ENCODE results near the gene GPR31. TPM values are rescaled to one million over a fixed set of nuclear protein-coding genes. Genes with fewer than 3 reads are reported as not detected.
"Not testable (repeated sequence)": the region's sequence is repeated elsewhere in the genome, so short reads cannot be mapped to it uniquely, and the experiment has no call there.

The GPR31 gene, protein sequence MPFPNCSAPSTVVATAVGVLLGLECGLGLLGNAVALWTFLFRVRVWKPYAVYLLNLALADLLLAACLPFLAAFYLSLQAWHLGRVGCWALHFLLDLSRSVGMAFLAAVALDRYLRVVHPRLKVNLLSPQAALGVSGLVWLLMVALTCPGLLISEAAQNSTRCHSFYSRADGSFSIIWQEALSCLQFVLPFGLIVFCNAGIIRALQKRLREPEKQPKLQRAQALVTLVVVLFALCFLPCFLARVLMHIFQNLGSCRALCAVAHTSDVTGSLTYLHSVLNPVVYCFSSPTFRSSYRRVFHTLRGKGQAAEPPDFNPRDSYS
- not detected for total RNA-seq
- under 1 TPM in 1 of 3 donors, not detected in 2; 0.28 TPM for polyA plus RNA-seq

- H3K36me3 ChIP-seq, result no peaks in the 10 kb centered on the region
- intact Hi-C loops (cut with DNase I), result no loop called here
- DNase-seq, result no peak
- H3K4me3 ChIP-seq, result no peak within 1 kb of the TSS
- 62 to 84% methylated on average over 4 of the region's 4 CpGs for WGBS, 2 donors
- TF ChIP-seq POLR2A (IDR thresholded peaks at IDR 0.05), result no peak
- no peak for TF ChIP-seq POLR2AphosphoS5 (IDR thresholded peaks at IDR 0.05)
- no peak for TF ChIP-seq EP300 (IDR thresholded peaks at IDR 0.05)
- TF ChIP-seq, protein P1, sequence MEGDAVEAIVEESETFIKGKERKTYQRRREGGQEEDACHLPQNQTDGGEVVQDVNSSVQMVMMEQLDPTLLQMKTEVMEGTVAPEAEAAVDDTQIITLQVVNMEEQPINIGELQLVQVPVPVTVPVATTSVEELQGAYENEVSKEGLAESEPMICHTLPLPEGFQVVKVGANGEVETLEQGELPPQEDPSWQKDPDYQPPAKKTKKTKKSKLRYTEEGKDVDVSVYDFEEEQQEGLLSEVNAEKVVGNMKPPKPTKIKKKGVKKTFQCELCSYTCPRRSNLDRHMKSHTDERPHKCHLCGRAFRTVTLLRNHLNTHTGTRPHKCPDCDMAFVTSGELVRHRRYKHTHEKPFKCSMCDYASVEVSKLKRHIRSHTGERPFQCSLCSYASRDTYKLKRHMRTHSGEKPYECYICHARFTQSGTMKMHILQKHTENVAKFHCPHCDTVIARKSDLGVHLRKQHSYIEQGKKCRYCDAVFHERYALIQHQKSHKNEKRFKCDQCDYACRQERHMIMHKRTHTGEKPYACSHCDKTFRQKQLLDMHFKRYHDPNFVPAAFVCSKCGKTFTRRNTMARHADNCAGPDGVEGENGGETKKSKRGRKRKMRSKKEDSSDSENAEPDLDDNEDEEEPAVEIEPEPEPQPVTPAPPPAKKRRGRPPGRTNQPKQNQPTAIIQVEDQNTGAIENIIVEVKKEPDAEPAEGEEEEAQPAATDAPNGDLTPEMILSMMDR (IDR thresholded peaks at IDR 0.05), result no peak
- no peak within 1 kb of the TSS for H3K27ac ChIP-seq
- no peaks in the 10 kb centered on the region for H3K9me3 ChIP-seq
- H3K27me3 ChIP-seq, result no peaks in the 10 kb centered on the region
- H3K4me1 ChIP-seq, result no peaks in the 10 kb centered on the region
Measured at GRCh38 chr6:167157863-167158262, at the start of gene GPR31. Gene GPR31, minus strand, starts transcription at chr6:167157980. Its CDS starts 149 bp downstream, at chr6:167157831.

DNA sequence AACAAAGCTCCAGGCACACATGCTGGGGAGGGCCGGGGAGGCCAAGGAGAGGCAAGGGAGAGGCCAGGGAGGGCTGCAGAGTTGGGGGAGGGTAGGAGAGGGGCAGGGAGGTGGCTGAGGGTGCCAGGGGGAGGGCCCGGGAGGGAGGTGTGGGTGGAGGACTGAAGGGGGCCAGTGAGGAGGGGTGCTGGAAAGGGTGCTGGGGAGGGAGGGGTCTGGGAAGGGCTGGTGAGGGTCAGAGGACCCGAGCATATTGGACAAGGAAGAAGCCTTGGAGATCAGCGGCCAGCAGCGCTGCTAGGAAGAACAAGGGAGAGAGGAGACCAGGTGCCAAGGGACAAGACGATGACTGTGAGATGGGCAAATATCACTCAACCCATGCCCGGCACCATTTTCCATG lies 49.7 kb upstream of the GPR31 start:
- H3K27ac ChIP-seq, result no peak overlapping the region
- no peak overlapping the region for H3K4me3 ChIP-seq
- intact Hi-C loops (cut with DNase I), result no loop called here
- peaks cover 0 to 15% (median 3%) of the 10 kb centered on the region in 4 donors for H3K4me1 ChIP-seq
- TF ChIP-seq POLR2AphosphoS5 (IDR thresholded peaks at IDR 0.05), result no peak
- TF ChIP-seq EP300 (IDR thresholded peaks at IDR 0.05), result no peak
- TF ChIP-seq, protein P1 (IDR thresholded peaks at IDR 0.05), result no peak
- TF ChIP-seq POLR2A (IDR thresholded peaks at IDR 0.05), result no peak
- WGBS, 2 donors, result 85 to 89% methylated on average over 7 of the region's 7 CpGs
- no peaks in the 10 kb centered on the region for H3K36me3 ChIP-seq
- no peak for DNase-seq
- no peaks in the 10 kb centered on the region for H3K9me3 ChIP-seq
- H3K27me3 ChIP-seq, result no peaks in the 10 kb centered on the region

GRCh38 chr6:167205316-167205715 lies 47.5 kb upstream of the GPR31 start:
- H3K27ac ChIP-seq; DNase-seq; H3K27me3 ChIP-seq; H3K9me3 ChIP-seq; H3K36me3 ChIP-seq; H3K4me1 ChIP-seq; H3K4me3 ChIP-seq; intact Hi-C loops (cut with DNase I): not testable (repeated sequence)
- WGBS, 2 donors, result 92 to 95% methylated on average over 11 of the region's 11 CpGs

DNA sequence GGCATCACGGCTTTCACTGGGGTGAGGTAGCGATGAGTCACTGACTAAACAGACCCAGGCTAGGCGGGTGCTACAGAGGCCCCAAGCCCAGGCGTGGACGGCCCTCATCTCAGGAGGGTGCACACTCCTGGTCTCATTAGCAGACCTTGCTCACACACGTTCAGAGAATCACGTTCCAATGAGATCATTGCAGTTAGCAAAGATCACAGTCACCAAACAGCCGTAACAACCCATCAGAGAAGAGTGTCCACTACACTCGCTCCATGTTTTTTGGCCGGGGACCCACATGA lies 46.2 kb upstream of the GPR31 start:
- intact Hi-C loops (cut with DNase I); H3K27me3 ChIP-seq; H3K9me3 ChIP-seq; H3K36me3 ChIP-seq; H3K4me3 ChIP-seq; DNase-seq; H3K4me1 ChIP-seq: not testable (repeated sequence)
- H3K27ac ChIP-seq, result peak overlapping the region in 3 of 4 donors; percentile 58 to 85 (median 84)
- 40 to 79% methylated on average over 10 of the region's 10 CpGs for WGBS, 2 donors

- intact Hi-C loops (cut with DNase I); H3K4me1 ChIP-seq; H3K27me3 ChIP-seq; H3K4me3 ChIP-seq; H3K36me3 ChIP-seq; DNase-seq; H3K9me3 ChIP-seq: not testable (repeated sequence)
- 81 to 83% methylated on average over 29 of the region's 29 CpGs for WGBS, 2 donors
- peak overlapping the region in 3 of 4 donors; percentile 58 to 85 (median 84) for H3K27ac ChIP-seq
Measured at GRCh38 chr6:167203261-167204058, 45.7 kb upstream of the GPR31 start.

- peak overlapping the region in 2 of 4 donors; percentile 84 to 85 for H3K27ac ChIP-seq
- H3K4me3 ChIP-seq; H3K36me3 ChIP-seq; H3K27me3 ChIP-seq; DNase-seq; H3K4me1 ChIP-seq; H3K9me3 ChIP-seq; intact Hi-C loops (cut with DNase I): not testable (repeated sequence)
- WGBS, 2 donors, result 84 to 88% methylated on average over 8 of the region's 8 CpGs
Measured at GRCh38 chr6:167202613-167203012, 44.8 kb upstream of the GPR31 start.

Data from sigmoid colon (tissue), 7 donors.